H9 (cell line): ENCODE data around the gene CD27. TPM values are rescaled to one million over a fixed set of nuclear protein-coding genes. Genes with fewer than 3 reads are reported as not detected.

Experiments used
- DNase-seq: peaks from one replicate; pipeline ENCODE4 v3.0.0-alpha.2; 2017
- H2AFZ ChIP-seq: one replicate; pipeline ENCODE4 v1.6.1; 2013; ENCODE audit warnings: mild to moderate bottlenecking, low read length, control low read depth, moderate library complexity
- H2AK5ac ChIP-seq: 2 replicates; pipeline ENCODE4 v1.6.1; 2013; ENCODE audit warnings: low read length, control low read depth, mixed read lengths; ENCODE audit not compliant: insufficient read length
- H2BK120ac ChIP-seq: one replicate; pipeline ENCODE4 v1.6.1; 2013; ENCODE audit warnings: low read depth, mild to moderate bottlenecking, low read length, control low read depth, inconsistent platforms; ENCODE audit not compliant: poor library complexity, severe bottlenecking
- H2BK12ac ChIP-seq: 2 replicates; pipeline ENCODE4 v1.6.1; 2013; ENCODE audit warnings: low read length, control low read depth, mixed read lengths, low read depth; ENCODE audit not compliant: insufficient read length
- H2BK15ac ChIP-seq: 2 replicates; pipeline ENCODE4 v1.6.1; 2013; ENCODE audit warnings: low read depth, low read length, control low read depth
- H2BK20ac ChIP-seq: one replicate; pipeline ENCODE4 v1.6.1; 2013; ENCODE audit warnings: low read depth, mild to moderate bottlenecking, low read length, control low read depth, inconsistent platforms; ENCODE audit not compliant: poor library complexity, severe bottlenecking
- H2BK5ac ChIP-seq: 2 replicates; pipeline ENCODE4 v1.6.1; 2013; ENCODE audit warnings: low read length, control low read depth, mixed read lengths; ENCODE audit not compliant: insufficient read length
- H3K14ac ChIP-seq: 2 replicates; pipeline ENCODE4 v1.6.1; 2013; ENCODE audit warnings: low read length, control low read depth; ENCODE audit not compliant: insufficient read depth
- H3K18ac ChIP-seq: 2 replicates; pipeline ENCODE4 v1.6.1; 2013; ENCODE audit warnings: low read depth, mild to moderate bottlenecking, mixed read lengths, low read length, control low read depth; ENCODE audit not compliant: insufficient read length
- H3K23ac ChIP-seq: 2 replicates; pipeline ENCODE4 v1.6.1; 2013; ENCODE audit warnings: low read length, control low read depth, mixed read lengths, low read depth; ENCODE audit not compliant: insufficient read length
- H3K23me2 ChIP-seq: 2 replicates; pipeline ENCODE4 v1.6.1; 2013; ENCODE audit warnings: low read depth, mild to moderate bottlenecking, mixed read lengths, low read length, control low read depth; ENCODE audit not compliant: insufficient read length, poor library complexity, severe bottlenecking
- H3K27ac ChIP-seq: 2 replicates; pipeline ENCODE4 v1.5.1; 2013; ENCODE audit warnings: low read length, control low read depth, mixed read lengths, low read depth; ENCODE audit not compliant: insufficient read length
- H3K27me3 ChIP-seq: 2 replicates; pipeline ENCODE4 v1.6.1; 2013; ENCODE audit warnings: low read length, control low read depth, inconsistent platforms; ENCODE audit not compliant: insufficient read depth
- H3K4ac ChIP-seq: 2 replicates; pipeline ENCODE4 v1.6.1; 2013; ENCODE audit warnings: low read depth, mild to moderate bottlenecking, control low read depth, inconsistent platforms, low read length, moderate library complexity
- H3K4me1 ChIP-seq: 2 replicates; pipeline ENCODE4 v1.6.1; 2013; ENCODE audit warnings: low read length, control low read depth, inconsistent platforms; ENCODE audit not compliant: insufficient read depth
- H3K4me2 ChIP-seq: 2 replicates; pipeline ENCODE4 v1.6.1; 2013; ENCODE audit warnings: low read length, control low read depth, mixed read lengths; ENCODE audit not compliant: insufficient read length, insufficient read depth
- H3K56ac ChIP-seq: 2 replicates; pipeline ENCODE4 v1.6.1; 2013; ENCODE audit warnings: low read depth, mild to moderate bottlenecking, mixed read lengths, low read length, control low read depth; ENCODE audit not compliant: insufficient read length
- H3K79me1 ChIP-seq: 2 replicates; pipeline ENCODE4 v1.6.1; 2013; ENCODE audit warnings: low read depth, mild to moderate bottlenecking, moderate library complexity, low read length, control low read depth, inconsistent platforms; ENCODE audit not compliant: insufficient read depth, poor library complexity, severe bottlenecking
- H3K79me2 ChIP-seq: 2 replicates; pipeline ENCODE4 v1.6.1; 2013; ENCODE audit warnings: low read length, control low read depth, inconsistent platforms; ENCODE audit not compliant: insufficient read depth
- H3K9ac ChIP-seq: 2 replicates; pipeline ENCODE4 v1.6.1; 2013; ENCODE audit warnings: low read length, control low read depth, mixed read lengths; ENCODE audit not compliant: insufficient read length; ENCODE audit errors: extremely low read depth
- H3K9me3 ChIP-seq: one replicate; pipeline ENCODE4 v1.6.1; 2013; ENCODE audit warnings: low read depth, low read length, inconsistent platforms; ENCODE audit not compliant: control insufficient read depth
- H3T11ph ChIP-seq: one replicate; pipeline ENCODE4 v1.6.1; 2013; ENCODE audit warnings: mild to moderate bottlenecking, low read length, control low read depth, inconsistent platforms
- H4K20me1 ChIP-seq: one replicate; pipeline ENCODE4 v1.6.1; 2013; ENCODE audit not compliant: control insufficient read depth, insufficient read length, insufficient read depth
- H4K5ac ChIP-seq: 2 replicates; pipeline ENCODE4 v1.6.1; 2013; ENCODE audit warnings: low read depth, mild to moderate bottlenecking, mixed read lengths, low read length, control low read depth; ENCODE audit not compliant: insufficient read length
- H4K8ac ChIP-seq: replicated peaks from 2 replicates; pipeline ENCODE4 v1.6.1; 2013; ENCODE audit warnings: low read length, control low read depth, mixed read lengths, low read depth; ENCODE audit not compliant: insufficient read length
- H4K91ac ChIP-seq: 2 replicates; pipeline ENCODE4 v1.6.1; 2013; ENCODE audit warnings: low read depth, mild to moderate bottlenecking, moderate library complexity, mixed read lengths, low read length, control low read depth; ENCODE audit not compliant: insufficient read length
- H3K27ac Mint-ChIP-seq, 3 experiments: 2 replicates in 2 of 3; 3 replicates in 1 of 3; pipeline ENCODE4 v1.8.0; 2020 to 2021; ENCODE audit warnings: mixed read lengths in 3 of 3, mild to moderate bottlenecking in 1 of 3, moderate library complexity in 1 of 3
- H3K27me3 Mint-ChIP-seq: 2 replicates; pipeline ENCODE4 v1.8.0; 2021; ENCODE audit warnings: low read depth, mild to moderate bottlenecking, moderate library complexity, mixed read lengths
- H3K36me3 Mint-ChIP-seq, 3 experiments: 2 replicates in 2 of 3; 3 replicates in 1 of 3; pipeline ENCODE4 v1.8.0; 2020 to 2021; ENCODE audit warnings: low read depth in 3 of 3, mixed read lengths in 3 of 3; ENCODE audit not compliant: insufficient read depth in 1 of 3
- H3K4me1 Mint-ChIP-seq, 2 experiments: 2 replicates each; pipeline ENCODE4 v1.8.0; 2020; ENCODE audit warnings: mixed read lengths in 2 of 2
- H3K4me3 Mint-ChIP-seq, 2 experiments: 2 replicates in 1 of 2; 3 replicates in 1 of 2; pipeline ENCODE4 v1.8.0; 2020 to 2021; ENCODE audit warnings: mild to moderate bottlenecking in 2 of 2, mixed read lengths in 2 of 2, moderate library complexity in 1 of 2
- H3K9me3 Mint-ChIP-seq, 2 experiments: 2 replicates in 1 of 2; 3 replicates in 1 of 2; pipeline ENCODE4 v1.8.0; 2020; ENCODE audit warnings: mild to moderate bottlenecking in 2 of 2, mixed read lengths in 2 of 2, moderate library complexity in 1 of 2
- WGBS: extraction: QIAGEN DNeasy Blood & Tissue Kit; methylation state at CpG from one replicate; pipeline ENCODE4 v1.1.7; 2013; ENCODE audit warnings: missing lambda C conversion rate, low lambda C conversion rate, mixed read lengths; ENCODE audit not compliant: insufficient read length; ENCODE audit errors: extremely low coverage; 5-methylcytosine and 5-hydroxymethylcytosine counted together
- total RNA-seq: library from RNA; stranded (reverse); gene quantifications from 2 replicates; pipeline ENCODE4 v1.2.1, GENCODE V29; 2021
- TF ChIP-seq, protein P1 (sequence below): fragments of 200-600 bp; sonication (generic); conservative IDR thresholded peaks from 3 replicates; pipeline ENCODE4 v1.8.0; 2021; ENCODE audit warnings: antibody characterized with exemption, mild to moderate bottlenecking

The CD27 gene
- total RNA-seq, 1 experiment from 2014 or later: 0.37 TPM

- peaks cover 13 to 45% (median 41%) of the 10 kb centered on the region in 3 experiments; a peak in 6 of 7 replicates for H3K36me3 Mint-ChIP-seq
- Histone ChIP-seq H3K79me1 (no peaks in the 10 kb centered on the region), H2BK120ac (no peak overlapping the region), H2AK5ac (no peak overlapping the region), H3K18ac (no peak overlapping the region), H2BK5ac (no peak overlapping the region), H3K9me3 (no peaks in the 10 kb centered on the region), H3K23ac (no peak overlapping the region), H3K27me3 (no peaks in the 10 kb centered on the region), H3K56ac (no peak overlapping the region), H2BK15ac (no peak overlapping the region), H3K14ac (no peak overlapping the region), H3K9ac (no peak overlapping the region), H2BK12ac (no peak overlapping the region), H4K5ac (no peak overlapping the region), H3K4me1 (no peaks in the 10 kb centered on the region), H3K4ac (no peak overlapping the region), H4K91ac (no peak overlapping the region), H2BK20ac (no peak overlapping the region), H3K79me2 (no peaks in the 10 kb centered on the region), H4K20me1 (no peaks in the 10 kb centered on the region), H3T11ph (no peak overlapping the region), H2AFZ (no peak overlapping the region), H3K23me2 (no peaks in the 10 kb centered on the region), H3K27ac (no peak overlapping the region), H4K8ac (no peak overlapping the region), H3K4me2 (no peak overlapping the region)
- no peak overlapping the region for H3K4me3 Mint-ChIP-seq
- WGBS: no CpG with 5 or more reads among the region's 14 CpGs
- no peak for DNase-seq
- H3K9me3 Mint-ChIP-seq: no peaks in the 10 kb centered on the region
- no peak overlapping the region; a peak in 3 of 7 replicates for H3K27ac Mint-ChIP-seq
- H3K4me1 Mint-ChIP-seq: peaks cover 1 to 8% of the 10 kb centered on the region in 2 experiments
- TF ChIP-seq, protein P1, sequence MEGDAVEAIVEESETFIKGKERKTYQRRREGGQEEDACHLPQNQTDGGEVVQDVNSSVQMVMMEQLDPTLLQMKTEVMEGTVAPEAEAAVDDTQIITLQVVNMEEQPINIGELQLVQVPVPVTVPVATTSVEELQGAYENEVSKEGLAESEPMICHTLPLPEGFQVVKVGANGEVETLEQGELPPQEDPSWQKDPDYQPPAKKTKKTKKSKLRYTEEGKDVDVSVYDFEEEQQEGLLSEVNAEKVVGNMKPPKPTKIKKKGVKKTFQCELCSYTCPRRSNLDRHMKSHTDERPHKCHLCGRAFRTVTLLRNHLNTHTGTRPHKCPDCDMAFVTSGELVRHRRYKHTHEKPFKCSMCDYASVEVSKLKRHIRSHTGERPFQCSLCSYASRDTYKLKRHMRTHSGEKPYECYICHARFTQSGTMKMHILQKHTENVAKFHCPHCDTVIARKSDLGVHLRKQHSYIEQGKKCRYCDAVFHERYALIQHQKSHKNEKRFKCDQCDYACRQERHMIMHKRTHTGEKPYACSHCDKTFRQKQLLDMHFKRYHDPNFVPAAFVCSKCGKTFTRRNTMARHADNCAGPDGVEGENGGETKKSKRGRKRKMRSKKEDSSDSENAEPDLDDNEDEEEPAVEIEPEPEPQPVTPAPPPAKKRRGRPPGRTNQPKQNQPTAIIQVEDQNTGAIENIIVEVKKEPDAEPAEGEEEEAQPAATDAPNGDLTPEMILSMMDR: no peak
- H3K27me3 Mint-ChIP-seq: no peaks in the 10 kb centered on the region
These were observed 13.7 kb downstream of the CD27 start for GRCh38 chr12:6458281-6459003.
